ENCODE data around the gene ADGRB3. TPM values are rescaled to one million over a fixed set of nuclear protein-coding genes. Genes with fewer than 3 reads are reported as not detected.

ADGRB3 gene
- total and polyA plus RNA-seq, 4 donors, result 26.9 to 99.7 (median 60.2) TPM

DNA sequence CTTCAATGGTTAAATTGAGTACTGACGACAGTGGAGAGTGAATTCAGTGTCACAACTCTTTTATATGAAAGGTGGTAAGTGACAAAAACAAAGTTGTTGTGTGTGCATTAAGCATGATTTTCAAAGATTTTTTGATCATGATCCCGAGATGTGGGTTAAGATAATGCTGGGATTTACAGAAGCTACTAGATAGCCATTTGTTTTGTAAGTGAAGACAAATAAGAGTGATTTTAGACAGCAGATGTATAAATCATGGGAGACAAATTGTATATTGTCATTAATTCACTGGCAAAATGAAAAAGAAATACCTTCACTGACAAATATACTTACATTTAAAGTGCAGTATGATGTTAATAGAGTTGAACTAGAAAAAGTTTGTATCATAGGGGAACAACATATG lies 6.1 kb downstream of the ADGRB3 start:
- H3K27ac ChIP-seq (ENCODE audit: low read depth, low read length), result peak overlapping the region; percentile 85
- peak overlapping the region; percentile 39 for H3K4me3 ChIP-seq (ENCODE audit: low read depth, low read length)
- H3K9me3 ChIP-seq (ENCODE audit: control insufficient read depth, insufficient read depth, low read length), result no peaks in the 10 kb centered on the region
- DNase-seq (ENCODE audit: low read depth in 4 of 6, low spot score in 6 of 6), result no peak
- no peaks in the 10 kb centered on the region for H3K27me3 ChIP-seq (ENCODE audit: control insufficient read depth, insufficient read depth, low read length)
- 37% methylated on average over 2 of the region's 2 CpGs for WGBS (ENCODE audit: insufficient coverage)
- H3K4me1 ChIP-seq (ENCODE audit: control insufficient read depth, insufficient read depth, low read length), result peaks cover 15% of the 10 kb centered on the region
- no peaks in the 10 kb centered on the region for H3K36me3 ChIP-seq (ENCODE audit: control insufficient read depth, insufficient read depth, low read length)

DNA sequence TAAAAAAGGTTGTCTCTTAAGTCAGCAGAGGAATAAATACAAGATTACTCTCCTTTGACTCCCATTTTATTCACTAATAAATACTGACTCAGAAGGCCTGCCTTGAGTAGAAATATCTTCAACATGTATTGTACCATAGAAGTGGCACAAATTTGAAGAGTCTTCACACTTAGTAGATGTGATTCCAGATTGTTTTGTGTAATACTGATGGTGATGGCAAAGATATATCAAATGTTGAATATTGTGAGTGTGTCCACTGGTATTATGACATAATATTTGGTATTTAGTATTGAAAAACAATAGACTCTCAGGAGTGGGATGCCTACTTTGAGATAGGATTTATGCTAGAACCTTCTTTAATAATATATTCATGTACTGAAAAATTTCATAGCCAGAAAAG lies 7.0 kb downstream of the ADGRB3 start:
- Histone ChIP-seq H3K4me3 (ENCODE audit: low read depth, low read length) (no peak overlapping the region), H3K4me1 (ENCODE audit: control insufficient read depth, insufficient read depth, low read length) (peaks cover 17% of the 10 kb centered on the region), H3K27me3 (ENCODE audit: control insufficient read depth, insufficient read depth, low read length) (no peaks in the 10 kb centered on the region), H3K27ac (ENCODE audit: low read depth, low read length) (no peak overlapping the region), H3K36me3 (ENCODE audit: control insufficient read depth, insufficient read depth, low read length) (no peaks in the 10 kb centered on the region), H3K9me3 (ENCODE audit: control insufficient read depth, insufficient read depth, low read length) (no peaks in the 10 kb centered on the region)
- DNase-seq (ENCODE audit: low read depth in 4 of 6, low spot score in 6 of 6), result no peak

DNA sequence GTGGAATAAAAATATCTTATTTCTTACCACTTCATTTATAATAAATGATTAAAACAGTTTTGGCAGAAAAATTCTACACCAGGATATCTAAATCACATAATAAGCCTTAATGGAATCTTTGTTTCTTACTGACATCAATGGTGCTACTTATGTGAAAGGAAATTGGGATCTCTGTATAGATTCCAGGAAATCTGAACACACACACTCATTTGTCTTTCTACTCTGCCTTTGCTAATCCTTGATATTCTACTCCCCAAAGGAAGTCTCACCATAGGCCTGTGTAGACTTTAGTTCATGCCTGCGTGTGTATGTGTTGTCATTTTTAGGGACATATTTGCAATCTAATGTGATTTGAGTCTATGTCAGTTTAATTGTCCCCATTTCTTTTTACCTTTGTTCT lies 7.9 kb downstream of the ADGRB3 start:
- DNase-seq (ENCODE audit: low read depth in 4 of 6, low spot score in 6 of 6), result peak in 2 of 6 donors; percentile 31
- Histone ChIP-seq H3K4me1 (ENCODE audit: control insufficient read depth, insufficient read depth, low read length) (peaks cover 17% of the 10 kb centered on the region), H3K9me3 (ENCODE audit: control insufficient read depth, insufficient read depth, low read length) (no peaks in the 10 kb centered on the region), H3K4me3 (ENCODE audit: low read depth, low read length) (no peak overlapping the region), H3K27ac (ENCODE audit: low read depth, low read length) (no peak overlapping the region), H3K27me3 (ENCODE audit: control insufficient read depth, insufficient read depth, low read length) (no peaks in the 10 kb centered on the region), H3K36me3 (ENCODE audit: control insufficient read depth, insufficient read depth, low read length) (no peaks in the 10 kb centered on the region)
- WGBS (ENCODE audit: insufficient coverage), result no CpG with 5 or more reads among the region's 1 CpG

DNA sequence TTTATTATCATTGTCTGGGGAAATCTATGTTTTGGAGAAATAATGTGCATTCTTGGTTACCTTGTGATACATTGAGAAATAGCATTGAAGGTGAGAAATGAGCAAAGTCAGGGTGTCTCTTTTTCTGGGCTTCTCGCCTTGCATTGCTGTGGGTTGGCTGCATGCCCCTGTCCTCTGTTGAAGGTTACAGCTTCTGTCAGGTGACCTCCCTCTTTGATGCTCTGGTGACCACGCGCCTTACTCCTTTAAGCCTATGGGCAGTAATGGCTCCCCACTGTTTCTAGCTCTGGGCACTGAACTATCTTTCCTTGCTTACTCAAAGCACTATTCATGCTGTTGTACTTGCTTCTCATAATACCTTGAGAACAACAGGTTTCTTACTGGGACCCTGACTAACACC lies 14.6 kb downstream of the ADGRB3 start:
- no peak overlapping the region for H3K27ac ChIP-seq (ENCODE audit: low read depth, low read length)
- no peaks in the 10 kb centered on the region for H3K27me3 ChIP-seq (ENCODE audit: control insufficient read depth, insufficient read depth, low read length)
- no peaks in the 10 kb centered on the region for H3K9me3 ChIP-seq (ENCODE audit: control insufficient read depth, insufficient read depth, low read length)
- no peak overlapping the region for H3K4me3 ChIP-seq (ENCODE audit: low read depth, low read length)
- H3K4me1 ChIP-seq (ENCODE audit: control insufficient read depth, insufficient read depth, low read length), result peaks cover 4% of the 10 kb centered on the region
- WGBS (ENCODE audit: insufficient coverage), result 75% methylated on average over 3 of the region's 3 CpGs
- no peaks in the 10 kb centered on the region for H3K36me3 ChIP-seq (ENCODE audit: control insufficient read depth, insufficient read depth, low read length)
- no peak for DNase-seq (ENCODE audit: low read depth in 4 of 6, low spot score in 6 of 6)

DNA sequence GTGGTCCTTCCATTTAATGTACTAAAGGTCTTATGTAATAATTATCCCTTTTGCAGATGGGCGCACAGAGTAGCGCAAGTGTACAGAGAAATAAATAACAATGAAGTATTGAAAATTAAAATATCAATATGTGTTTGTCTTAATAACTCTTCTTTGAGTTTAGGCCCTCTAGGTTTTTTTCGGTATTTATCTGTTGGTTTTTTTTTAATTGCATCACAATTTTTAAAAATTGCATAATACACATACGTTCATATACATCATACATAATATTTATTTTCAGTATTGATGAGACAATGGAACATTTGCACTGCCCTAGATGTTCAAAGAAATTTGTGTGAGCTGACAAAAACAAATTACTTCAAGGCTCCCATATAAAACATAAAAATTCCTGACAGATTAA lies 15.1 kb downstream of the ADGRB3 start:
- no peaks in the 10 kb centered on the region for H3K36me3 ChIP-seq (ENCODE audit: control insufficient read depth, insufficient read depth, low read length)
- H3K27me3 ChIP-seq (ENCODE audit: control insufficient read depth, insufficient read depth, low read length), result no peaks in the 10 kb centered on the region
- no peak for DNase-seq (ENCODE audit: low read depth in 4 of 6, low spot score in 6 of 6)
- H3K4me1 ChIP-seq (ENCODE audit: control insufficient read depth, insufficient read depth, low read length), result peaks cover 4% of the 10 kb centered on the region
- H3K4me3 ChIP-seq (ENCODE audit: low read depth, low read length), result no peak overlapping the region
- no CpG with 5 or more reads among the region's 4 CpGs for WGBS (ENCODE audit: insufficient coverage)
- H3K9me3 ChIP-seq (ENCODE audit: control insufficient read depth, insufficient read depth, low read length), result no peaks in the 10 kb centered on the region
- no peak overlapping the region for H3K27ac ChIP-seq (ENCODE audit: low read depth, low read length)

DNA sequence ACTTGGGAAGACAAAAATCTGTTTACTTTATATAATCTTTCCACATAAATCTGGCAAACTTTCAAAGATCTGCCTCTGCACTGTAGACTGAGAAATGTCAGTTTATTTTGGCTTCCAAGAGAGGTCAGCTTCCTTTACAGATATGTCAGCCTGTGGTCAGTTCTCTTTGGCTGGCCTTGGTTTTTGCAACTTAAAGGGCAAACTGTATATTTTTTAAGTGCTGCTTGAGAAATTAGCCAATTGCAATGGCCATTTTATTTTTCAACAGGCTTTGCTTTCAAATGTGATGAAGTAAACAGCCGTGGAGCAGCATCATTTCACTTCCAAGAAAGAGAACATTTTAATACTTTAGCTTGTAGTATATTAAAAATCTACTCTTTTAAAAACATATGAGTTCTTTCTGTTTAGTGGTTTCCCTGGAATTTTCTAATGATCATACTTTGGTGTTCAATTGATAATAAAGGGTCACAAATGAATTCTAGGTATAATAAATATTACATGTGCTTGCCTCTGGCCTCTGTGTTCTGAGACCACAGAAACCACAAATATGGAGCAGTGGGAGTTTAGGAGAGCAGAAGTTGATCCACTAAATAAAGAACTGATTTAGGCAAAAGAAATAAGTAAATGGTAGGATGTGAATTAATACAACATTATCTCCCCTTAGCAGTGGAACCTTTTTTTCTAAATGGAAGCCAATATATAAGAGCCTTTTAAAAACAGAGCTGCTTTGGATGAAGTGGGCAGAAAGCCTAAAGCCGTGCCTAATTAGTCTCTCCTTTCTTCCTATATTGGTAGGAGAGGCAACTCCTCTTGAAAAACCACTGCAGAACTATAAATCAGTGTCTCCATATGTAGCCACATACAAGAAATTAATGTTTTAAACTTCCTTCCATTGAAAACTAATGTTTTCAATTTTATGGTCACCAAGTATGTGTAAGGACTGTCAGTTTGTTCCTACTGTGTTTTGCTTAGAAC lies 16.2 kb downstream of the ADGRB3 start:
- no peaks in the 10 kb centered on the region for H3K27me3 ChIP-seq (ENCODE audit: control insufficient read depth, insufficient read depth, low read length)
- peaks cover under 1% of the 10 kb centered on the region for H3K4me1 ChIP-seq (ENCODE audit: control insufficient read depth, insufficient read depth, low read length)
- no CpG with 5 or more reads among the region's 2 CpGs for WGBS (ENCODE audit: insufficient coverage)
- H3K36me3 ChIP-seq (ENCODE audit: control insufficient read depth, insufficient read depth, low read length), result no peaks in the 10 kb centered on the region
- no peak overlapping the region for H3K4me3 ChIP-seq (ENCODE audit: low read depth, low read length)
- no peaks in the 10 kb centered on the region for H3K9me3 ChIP-seq (ENCODE audit: control insufficient read depth, insufficient read depth, low read length)
- H3K27ac ChIP-seq (ENCODE audit: low read depth, low read length), result no peak overlapping the region
- DNase-seq (ENCODE audit: low read depth in 4 of 6, low spot score in 6 of 6), result no peak

DNA sequence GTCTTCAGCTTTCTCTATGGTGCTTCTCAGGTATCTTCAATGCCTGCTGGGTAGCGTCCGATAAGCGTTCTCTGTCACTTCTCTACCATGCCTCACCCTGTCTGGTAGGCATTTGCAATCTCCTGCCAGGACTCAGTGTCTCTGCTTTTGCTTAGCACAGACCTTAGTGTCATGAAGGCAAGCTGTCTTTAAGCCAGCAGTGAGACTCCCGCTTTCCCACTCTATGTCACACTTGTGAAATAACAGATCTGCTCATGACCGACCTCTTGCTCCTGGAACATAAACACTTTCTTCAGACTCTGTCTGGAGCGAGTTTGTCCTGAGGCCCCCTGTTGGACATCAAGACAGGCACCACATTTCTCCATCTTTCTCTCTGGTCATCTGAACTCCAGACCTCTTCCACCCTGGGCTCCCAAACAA lies 17.0 kb downstream of the ADGRB3 start:
- 73% methylated on average over 6 of the region's 6 CpGs for WGBS (ENCODE audit: insufficient coverage)
- no peaks in the 10 kb centered on the region for H3K36me3 ChIP-seq (ENCODE audit: control insufficient read depth, insufficient read depth, low read length)
- H3K27ac ChIP-seq (ENCODE audit: low read depth, low read length), result no peak overlapping the region
- no peaks in the 10 kb centered on the region for H3K4me1 ChIP-seq (ENCODE audit: control insufficient read depth, insufficient read depth, low read length)
- H3K9me3 ChIP-seq (ENCODE audit: control insufficient read depth, insufficient read depth, low read length), result no peaks in the 10 kb centered on the region
- H3K27me3 ChIP-seq (ENCODE audit: control insufficient read depth, insufficient read depth, low read length), result no peaks in the 10 kb centered on the region
- DNase-seq (ENCODE audit: low read depth in 4 of 6, low spot score in 6 of 6), result no peak
- H3K4me3 ChIP-seq (ENCODE audit: low read depth, low read length), result no peak overlapping the region

DNA sequence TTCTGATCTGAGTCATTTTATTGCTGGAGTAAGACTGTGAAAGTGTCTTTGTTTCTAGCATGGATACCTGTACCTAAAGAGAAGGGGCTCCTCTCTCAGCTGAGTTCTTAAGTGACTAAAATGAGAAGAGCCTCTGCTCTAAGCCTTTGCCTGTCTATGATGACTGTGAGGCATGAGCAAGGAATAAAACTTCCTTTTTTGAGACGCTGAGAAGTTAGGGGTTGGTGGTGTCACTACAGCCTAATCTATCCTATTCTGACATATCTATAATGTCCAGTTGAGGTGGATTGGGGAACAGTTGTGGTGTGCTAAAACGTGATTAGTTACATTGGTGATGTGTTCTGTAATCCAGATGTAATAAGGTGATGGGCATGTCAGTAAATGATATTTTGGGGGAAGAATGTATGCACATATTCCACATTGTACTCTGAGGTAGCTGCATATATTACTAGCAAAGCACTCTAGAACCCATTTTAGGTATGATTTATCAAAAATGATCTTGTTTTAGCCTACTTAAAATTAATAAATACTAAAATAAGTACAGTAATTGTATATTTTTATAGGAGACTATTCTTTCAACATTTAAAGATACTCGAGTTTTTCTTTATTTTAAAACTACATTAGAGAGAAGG lies 18.1 kb downstream of the ADGRB3 start:
- H3K4me1 ChIP-seq (ENCODE audit: control insufficient read depth, insufficient read depth, low read length), result no peaks in the 10 kb centered on the region
- no peak overlapping the region for H3K4me3 ChIP-seq (ENCODE audit: low read depth, low read length)
- no peak overlapping the region for H3K27ac ChIP-seq (ENCODE audit: low read depth, low read length)
- no peak for DNase-seq (ENCODE audit: low read depth in 4 of 6, low spot score in 6 of 6)
- H3K36me3 ChIP-seq (ENCODE audit: control insufficient read depth, insufficient read depth, low read length), result no peaks in the 10 kb centered on the region
- H3K27me3 ChIP-seq (ENCODE audit: control insufficient read depth, insufficient read depth, low read length), result no peaks in the 10 kb centered on the region
- H3K9me3 ChIP-seq (ENCODE audit: control insufficient read depth, insufficient read depth, low read length), result no peaks in the 10 kb centered on the region
- no CpG with 5 or more reads among the region's 3 CpGs for WGBS (ENCODE audit: insufficient coverage)

DNA sequence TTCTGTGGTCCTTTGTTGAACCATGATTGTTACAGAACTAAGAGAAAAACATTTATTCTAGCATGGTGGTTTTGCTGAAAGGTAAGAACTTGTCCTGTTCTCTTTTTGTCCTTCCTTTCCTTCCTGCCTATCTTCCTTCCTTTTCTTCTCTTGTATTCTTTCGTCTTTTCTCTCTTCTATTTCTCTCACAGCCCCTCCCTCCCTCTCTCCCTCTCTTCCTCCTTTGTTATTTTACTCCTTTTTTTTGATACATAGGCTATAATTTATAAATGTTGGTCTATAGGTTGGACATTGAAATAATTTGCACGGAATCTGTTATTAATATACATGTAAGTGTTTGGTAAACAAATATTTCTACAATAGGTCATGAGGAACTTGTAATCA lies 18.6 kb downstream of the ADGRB3 start:
- no CpG with 5 or more reads among the region's 2 CpGs for WGBS (ENCODE audit: insufficient coverage)
- DNase-seq (ENCODE audit: low read depth in 4 of 6, low spot score in 6 of 6), result no peak
- H3K4me1 ChIP-seq (ENCODE audit: control insufficient read depth, insufficient read depth, low read length), result no peaks in the 10 kb centered on the region
- H3K27ac ChIP-seq (ENCODE audit: low read depth, low read length), result no peak overlapping the region
- no peaks in the 10 kb centered on the region for H3K9me3 ChIP-seq (ENCODE audit: control insufficient read depth, insufficient read depth, low read length)
- no peaks in the 10 kb centered on the region for H3K27me3 ChIP-seq (ENCODE audit: control insufficient read depth, insufficient read depth, low read length)
- H3K4me3 ChIP-seq (ENCODE audit: low read depth, low read length), result no peak overlapping the region
- H3K36me3 ChIP-seq (ENCODE audit: control insufficient read depth, insufficient read depth, low read length), result no peaks in the 10 kb centered on the region

DNA sequence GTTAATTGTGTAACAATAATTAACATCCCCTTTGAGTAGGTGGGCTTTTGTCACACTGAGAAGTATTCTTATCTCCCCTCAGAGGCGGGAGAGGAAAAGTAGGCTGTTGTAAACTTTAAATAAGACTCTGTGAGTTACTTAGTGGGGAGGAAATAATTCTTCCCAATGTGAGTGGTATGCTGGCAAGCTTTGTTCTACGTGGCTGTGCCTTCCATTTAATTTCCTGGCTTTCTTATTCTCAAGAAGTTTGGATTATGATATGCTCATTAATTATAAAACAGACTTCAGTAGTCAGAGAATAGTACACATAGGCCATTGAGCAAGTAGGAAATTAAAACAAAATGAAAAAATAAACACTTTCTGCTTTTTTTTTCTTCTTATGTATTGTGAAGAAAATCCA lies 19.1 kb downstream of the ADGRB3 start:
- DNase-seq (ENCODE audit: low read depth in 4 of 6, low spot score in 6 of 6), result no peak
- Histone ChIP-seq H3K4me3 (ENCODE audit: low read depth, low read length) (no peak overlapping the region), H3K27ac (ENCODE audit: low read depth, low read length) (no peak overlapping the region), H3K9me3 (ENCODE audit: control insufficient read depth, insufficient read depth, low read length) (no peaks in the 10 kb centered on the region), H3K4me1 (ENCODE audit: control insufficient read depth, insufficient read depth, low read length) (no peaks in the 10 kb centered on the region), H3K36me3 (ENCODE audit: control insufficient read depth, insufficient read depth, low read length) (no peaks in the 10 kb centered on the region), H3K27me3 (ENCODE audit: control insufficient read depth, insufficient read depth, low read length) (no peaks in the 10 kb centered on the region)
- WGBS (ENCODE audit: insufficient coverage), result no CpG with 5 or more reads among the region's 2 CpGs
